ENCODE results near the gene SLC25A4.
"Not testable (repeated sequence)": the region's sequence is repeated elsewhere in the genome, so short reads cannot be mapped to it uniquely, and the experiment has no call there.

The SLC25A4 gene

DNA sequence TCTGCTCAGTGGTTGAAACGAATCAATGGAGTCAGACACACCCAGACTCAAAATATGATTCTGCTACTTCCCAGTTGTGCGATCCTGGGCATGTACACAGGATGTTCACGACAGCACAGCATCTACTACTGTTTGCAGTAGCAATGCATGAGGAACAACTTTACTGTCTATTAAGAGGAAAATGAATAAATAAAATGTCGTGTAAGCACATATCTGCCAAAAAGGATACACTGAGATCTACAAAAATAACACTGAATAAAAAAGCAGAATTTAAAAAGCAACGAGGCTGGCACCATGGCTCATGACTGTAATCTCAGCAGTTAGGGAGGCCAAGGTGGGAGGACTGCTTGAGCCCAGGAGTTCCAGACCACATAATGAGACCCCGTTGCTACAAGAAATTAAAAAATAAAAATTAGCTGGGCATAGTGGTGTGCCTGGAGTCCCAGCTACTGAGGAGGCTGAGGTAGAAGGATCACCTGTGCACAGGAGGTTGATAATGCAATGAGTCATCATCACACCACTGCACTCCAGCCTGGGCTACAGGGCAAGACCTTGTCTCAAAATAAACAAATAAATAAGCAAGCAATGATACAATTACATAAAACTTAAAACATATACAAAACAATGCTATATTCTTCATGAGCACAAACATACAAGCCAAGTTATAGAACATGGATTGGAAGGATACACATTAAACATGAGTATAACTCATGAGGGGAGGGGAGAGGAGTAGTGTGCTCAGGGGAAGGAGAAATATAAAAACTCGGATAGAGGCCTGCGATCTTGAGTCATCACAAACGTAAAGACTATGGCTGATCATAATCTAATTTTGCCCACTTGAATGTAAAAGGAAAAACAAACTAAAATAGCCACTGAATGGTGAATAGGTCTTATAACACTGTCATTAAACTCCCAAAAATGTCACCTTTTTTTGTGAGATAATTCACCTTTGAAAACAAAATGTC is 52.1 kb downstream of the SLC25A4 start:
- H3K27ac ChIP-seq = peak overlapping the region; percentile 40
- TF ChIP-seq, protein P1, sequence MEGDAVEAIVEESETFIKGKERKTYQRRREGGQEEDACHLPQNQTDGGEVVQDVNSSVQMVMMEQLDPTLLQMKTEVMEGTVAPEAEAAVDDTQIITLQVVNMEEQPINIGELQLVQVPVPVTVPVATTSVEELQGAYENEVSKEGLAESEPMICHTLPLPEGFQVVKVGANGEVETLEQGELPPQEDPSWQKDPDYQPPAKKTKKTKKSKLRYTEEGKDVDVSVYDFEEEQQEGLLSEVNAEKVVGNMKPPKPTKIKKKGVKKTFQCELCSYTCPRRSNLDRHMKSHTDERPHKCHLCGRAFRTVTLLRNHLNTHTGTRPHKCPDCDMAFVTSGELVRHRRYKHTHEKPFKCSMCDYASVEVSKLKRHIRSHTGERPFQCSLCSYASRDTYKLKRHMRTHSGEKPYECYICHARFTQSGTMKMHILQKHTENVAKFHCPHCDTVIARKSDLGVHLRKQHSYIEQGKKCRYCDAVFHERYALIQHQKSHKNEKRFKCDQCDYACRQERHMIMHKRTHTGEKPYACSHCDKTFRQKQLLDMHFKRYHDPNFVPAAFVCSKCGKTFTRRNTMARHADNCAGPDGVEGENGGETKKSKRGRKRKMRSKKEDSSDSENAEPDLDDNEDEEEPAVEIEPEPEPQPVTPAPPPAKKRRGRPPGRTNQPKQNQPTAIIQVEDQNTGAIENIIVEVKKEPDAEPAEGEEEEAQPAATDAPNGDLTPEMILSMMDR (IDR thresholded peaks at IDR 0.05) = no peak
- no peak for TF ChIP-seq ZFX (IDR thresholded peaks at IDR 0.05; ENCODE audit: borderline replicate concordance)

DNA sequence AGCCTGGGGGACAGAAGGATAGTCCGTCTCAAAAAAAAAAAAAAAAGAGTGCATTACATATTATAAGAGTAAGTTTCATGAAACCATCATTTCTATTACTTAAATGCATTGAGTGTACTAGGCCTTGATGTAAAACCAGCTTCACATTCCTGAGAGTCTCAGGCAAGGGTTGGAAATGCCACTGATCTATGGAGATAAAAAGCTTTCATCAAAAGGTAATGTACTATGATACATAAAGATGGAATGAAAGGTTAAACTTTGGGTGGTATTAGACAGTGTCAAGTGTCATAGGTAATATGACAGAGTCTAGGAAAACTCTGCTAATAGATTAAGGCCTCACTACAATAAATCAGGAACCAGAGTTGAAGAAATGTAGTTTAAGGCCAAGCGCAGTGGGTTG is 53.4 kb downstream of the SLC25A4 start:
- TF ChIP-seq, protein P1 (IDR thresholded peaks at IDR 0.05) = no peak
- TF ChIP-seq ZFX (IDR thresholded peaks at IDR 0.05; ENCODE audit: borderline replicate concordance) = no peak
- peak overlapping the region; percentile 40 for H3K27ac ChIP-seq

DNA sequence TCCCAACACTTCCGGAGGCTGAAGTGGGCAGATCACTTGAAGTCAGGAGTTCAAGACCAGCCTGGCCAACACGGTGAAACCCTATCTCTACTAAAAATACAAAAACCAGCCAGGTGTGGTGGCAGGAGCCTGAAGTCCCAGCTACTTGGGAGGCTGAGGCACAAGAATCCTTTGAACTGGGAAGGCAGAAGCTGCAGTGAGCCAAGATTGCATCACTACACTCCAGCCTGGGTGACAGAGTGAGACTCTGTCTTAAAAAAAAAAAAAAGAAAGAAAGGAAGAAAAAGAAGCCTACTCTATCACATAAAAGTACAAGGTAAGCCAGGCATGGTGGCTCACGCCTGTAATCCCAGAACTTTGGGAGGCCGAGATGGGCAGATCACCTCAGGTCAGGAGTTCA is 55.1 kb downstream of the SLC25A4 start:
- H3K27ac ChIP-seq = not testable (repeated sequence)

Data from 22Rv1 (cell line).